PC-9 (cell line): ENCODE data around the gene PICK1. TPM values are rescaled to one million over a fixed set of nuclear protein-coding genes. Genes with fewer than 3 reads are reported as not detected.

Experiments
- BruUV-seq: library from RNA; stranded (reverse); fragments of 400-500 nt; replicated peaks from 2 replicates; lab custom pipeline; 2021; lab: Mats Ljungman, UMichigan
- CTCF ChIA-PET: fragments of 300-600 bp; sonication (Branson Sonifier 250); formaldehyde crosslinking; loops from one replicate; lab custom pipeline; 2022; ENCODE audit warnings: antibody characterized with exemption; lab: Charles Lee
- POLR2A ChIA-PET: fragments of 300-600 bp; sonication (Branson Sonifier 250); formaldehyde crosslinking; loops from one replicate; lab custom pipeline; 2022; ENCODE audit warnings: antibody characterized with exemption; ENCODE audit not compliant: unreplicated experiment; lab: Charles Lee
- DNase-seq, 2 experiments: peaks; one replicate each; pipeline versions ENCODE4 v3.0.0 to v3.0.0-alpha.2; 2015 to 2022; ENCODE audit warnings: mixed read lengths in 1 of 2
- H2AFZ ChIP-seq: fragments of 200-600 bp; sonication (generic); 2 replicates; pipeline ENCODE4 v1.8.1; 2017; ENCODE audit warnings: antibody characterized with exemption
- H3F3A ChIP-seq: fragments of 200-600 bp; sonication (generic); 2 replicates; pipeline ENCODE4 v1.8.1; 2017; ENCODE audit warnings: antibody characterized with exemption, mild to moderate bottlenecking, low read depth; ENCODE audit not compliant: insufficient read depth
- H3K27ac ChIP-seq: fragments of 200-600 bp; sonication (generic); 2 replicates; pipeline ENCODE4 v1.6.1; 2016; ENCODE audit warnings: mixed run types
- H3K27me3 ChIP-seq: fragments of 200-600 bp; sonication (generic); 2 replicates; pipeline ENCODE4 v1.6.1; 2016; ENCODE audit warnings: low read depth, mixed run types; ENCODE audit not compliant: insufficient read depth
- H3K36me3 ChIP-seq: fragments of 200-600 bp; sonication (generic); 2 replicates; pipeline ENCODE4 v1.6.1; 2016; ENCODE audit warnings: low read depth, mixed run types
- H3K4me1 ChIP-seq: fragments of 200-600 bp; sonication (generic); replicated peaks from 2 replicates; pipeline ENCODE4 v1.6.1; 2016; ENCODE audit warnings: mixed run types; ENCODE audit not compliant: insufficient read depth
- H3K4me2 ChIP-seq: fragments of 200-600 bp; sonication (generic); 2 replicates; pipeline ENCODE4 v1.6.1; 2017; ENCODE audit warnings: mixed run types
- H3K4me3 ChIP-seq: fragments of 200-600 bp; sonication (generic); 2 replicates; pipeline ENCODE4 v1.6.1; 2016; ENCODE audit warnings: mixed run types
- H3K79me2 ChIP-seq: fragments of 200-600 bp; sonication (generic); 2 replicates; pipeline ENCODE4 v1.6.1; 2017; ENCODE audit warnings: low read depth, mixed run types
- H3K9me2 ChIP-seq: fragments of 200-600 bp; sonication (generic); 2 replicates; pipeline ENCODE4 v1.8.1; 2017; ENCODE audit warnings: mild to moderate bottlenecking; ENCODE audit not compliant: insufficient read depth
- H3K9me3 ChIP-seq: fragments of 200-600 bp; sonication (generic); 2 replicates; pipeline ENCODE4 v1.8.1; 2016; ENCODE audit warnings: low read depth; ENCODE audit not compliant: insufficient read depth
- H4K20me1 ChIP-seq: fragments of 200-600 bp; sonication (generic); 2 replicates; pipeline ENCODE4 v1.8.1; 2017; ENCODE audit not compliant: insufficient read depth
- EZH2 ChIP-seq: fragments of 200-600 bp; sonication (generic); IDR thresholded peaks from 2 replicates; pipeline ENCODE4 v1.8.0; 2017; ENCODE audit warnings: antibody characterized with exemption, low read depth
- intact Hi-C: fragments of 100-400 bp; cut with micrococcal nuclease; formaldehyde crosslinking; loops from one replicate; pipeline ENCODE4 v1.10.0; 2022; ENCODE audit not compliant: unreplicated experiment
- total RNA-seq: library from RNA; stranded (reverse); gene quantifications from 2 replicates; pipeline ENCODE4 v1.2.3, GENCODE V29; 2021
- TF ChIP-seq, protein P1 (sequence below): fragments of 200-600 bp; sonication (generic); conservative IDR thresholded peaks from 2 replicates; pipeline ENCODE4 v1.6.1; 2017; ENCODE audit warnings: mixed run types, antibody characterized with exemption, mild to moderate bottlenecking, moderate library complexity

PICK1 gene
- total RNA-seq, 1 experiment from 2014 or later: 55.9 TPM

DNA sequence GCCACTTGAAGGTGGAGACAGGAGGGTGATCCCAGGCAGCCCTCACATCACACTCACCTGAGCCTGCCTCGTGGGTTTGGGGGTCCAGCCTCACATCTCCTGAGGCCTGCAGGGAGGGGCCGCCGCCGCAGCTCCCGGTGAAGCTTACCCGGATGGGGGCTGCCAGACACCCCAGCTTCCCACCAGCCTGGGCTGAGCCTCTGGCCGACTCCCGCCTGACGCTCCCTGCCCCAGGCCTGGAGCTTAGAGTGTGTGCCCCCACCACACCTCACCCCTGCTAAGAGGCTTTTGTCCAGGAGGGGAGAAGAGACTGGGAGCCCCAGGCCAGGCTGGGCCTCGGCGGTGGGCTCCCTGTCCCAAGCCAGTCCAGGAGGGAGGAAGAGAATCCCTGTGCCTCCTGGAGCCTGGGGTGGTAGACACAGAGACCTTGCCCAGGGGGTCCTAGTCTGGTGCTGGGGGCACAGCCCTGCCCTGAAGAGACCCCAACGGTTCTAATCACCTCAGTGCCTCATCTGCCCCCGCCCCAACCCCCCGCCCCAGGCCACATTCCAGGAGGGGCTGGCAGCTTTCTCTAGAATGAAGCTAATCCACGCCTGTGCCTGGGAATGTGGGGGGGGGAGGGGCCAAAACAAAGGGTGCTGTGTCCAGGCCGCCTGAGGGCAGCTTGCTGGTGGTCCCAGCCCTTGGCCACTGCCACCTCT lies 26.9 kb downstream of the PICK1 start, which contains the start of gene SLC16A8:
Gene SLC16A8, minus strand, starts transcription at position 254 of the 701 bp plus-strand sequence. CDS start 1,311 bp downstream, outside the sequence.
- no peaks in the 10 kb centered on the region for H3K4me1 ChIP-seq
- intact Hi-C loops: no loop called here
- POLR2A ChIA-PET: no interaction called here

DNA sequence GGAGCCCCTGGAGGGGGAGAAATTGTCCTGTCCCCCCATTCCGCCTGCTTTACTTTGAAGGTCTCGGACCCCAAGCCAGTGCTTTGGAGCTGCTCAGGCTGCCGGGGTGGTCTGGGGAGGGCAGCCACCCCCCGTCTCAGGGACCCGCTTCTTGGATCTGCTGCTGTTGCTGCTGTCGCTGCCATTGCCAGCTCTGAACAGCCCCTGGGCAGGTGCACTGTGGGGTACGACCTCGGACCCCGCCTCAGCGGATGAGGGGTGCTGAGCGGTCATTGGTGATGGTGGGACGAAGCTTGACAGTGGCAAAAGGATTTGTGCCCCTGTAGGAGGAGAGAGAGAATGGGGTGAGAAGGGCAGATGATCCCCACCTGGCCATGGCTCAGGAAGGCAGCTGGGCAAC lies 27.9 kb downstream of the PICK1 start:
- BruUV-seq: no TSS peak
- no peaks in the 10 kb centered on the region for H3K9me3 ChIP-seq
- H3K9me2 ChIP-seq: no peaks in the 10 kb centered on the region
- TF ChIP-seq, protein P1, sequence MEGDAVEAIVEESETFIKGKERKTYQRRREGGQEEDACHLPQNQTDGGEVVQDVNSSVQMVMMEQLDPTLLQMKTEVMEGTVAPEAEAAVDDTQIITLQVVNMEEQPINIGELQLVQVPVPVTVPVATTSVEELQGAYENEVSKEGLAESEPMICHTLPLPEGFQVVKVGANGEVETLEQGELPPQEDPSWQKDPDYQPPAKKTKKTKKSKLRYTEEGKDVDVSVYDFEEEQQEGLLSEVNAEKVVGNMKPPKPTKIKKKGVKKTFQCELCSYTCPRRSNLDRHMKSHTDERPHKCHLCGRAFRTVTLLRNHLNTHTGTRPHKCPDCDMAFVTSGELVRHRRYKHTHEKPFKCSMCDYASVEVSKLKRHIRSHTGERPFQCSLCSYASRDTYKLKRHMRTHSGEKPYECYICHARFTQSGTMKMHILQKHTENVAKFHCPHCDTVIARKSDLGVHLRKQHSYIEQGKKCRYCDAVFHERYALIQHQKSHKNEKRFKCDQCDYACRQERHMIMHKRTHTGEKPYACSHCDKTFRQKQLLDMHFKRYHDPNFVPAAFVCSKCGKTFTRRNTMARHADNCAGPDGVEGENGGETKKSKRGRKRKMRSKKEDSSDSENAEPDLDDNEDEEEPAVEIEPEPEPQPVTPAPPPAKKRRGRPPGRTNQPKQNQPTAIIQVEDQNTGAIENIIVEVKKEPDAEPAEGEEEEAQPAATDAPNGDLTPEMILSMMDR: no peak
- TF ChIP-seq EZH2: no peak
- H3K27ac ChIP-seq: no peak overlapping the region
- H4K20me1 ChIP-seq: no peaks in the 10 kb centered on the region; the same call in 1 of the 2 replicates
- H3K4me3 ChIP-seq: no peak overlapping the region
- no peaks in the 10 kb centered on the region for H3K4me1 ChIP-seq
- intact Hi-C loops: no loop called here
- H3K36me3 ChIP-seq: no peaks in the 10 kb centered on the region
- ChIA-PET POLR2A (no interaction called here), CTCF (interaction anchor here (0.6 kb wide), 1 partner anchor 182 kb away, joined by 7 read pairs; no protein-coding TSS in a partner anchor)
- no peaks in the 10 kb centered on the region for H3K27me3 ChIP-seq
- H3F3A ChIP-seq: peaks cover 22% of the 10 kb centered on the region; the same call in 1 of the 2 replicates
- H2AFZ ChIP-seq: no peak overlapping the region
- DNase-seq: no peak
- H3K4me2 ChIP-seq: no peak overlapping the region
- no peaks in the 10 kb centered on the region for H3K79me2 ChIP-seq

More for the DNA sequence above, 26.9 kb downstream of the PICK1 start, which contains the start of gene SLC16A8:
- Histone ChIP-seq H3K36me3 (no peaks in the 10 kb centered on the region), H3K9me3 (no peaks in the 10 kb centered on the region), H3K27ac (no peak within 1 kb of the TSS), H4K20me1 (no peaks in the 10 kb centered on the region; the same call in 1 of the 2 replicates), H3K9me2 (no peaks in the 10 kb centered on the region), H3K4me3 (no peak within 1 kb of the TSS), H3K79me2 (no peaks in the 10 kb centered on the region), H2AFZ (no peak within 1 kb of the TSS), H3K4me2 (no peak within 1 kb of the TSS), H3F3A (peaks cover 31% of the 10 kb centered on the region; the same call in 1 of the 2 replicates), H3K27me3 (no peaks in the 10 kb centered on the region)
- TF ChIP-seq EZH2: no peak
- TF ChIP-seq, protein P1: no peak
- no TSS peak for BruUV-seq
- no peak for DNase-seq
- CTCF ChIA-PET: interaction anchor here (0.6 kb wide), 1 partner anchor 474 kb away, joined by 4 read pairs; no protein-coding TSS in a partner anchor

DNA sequence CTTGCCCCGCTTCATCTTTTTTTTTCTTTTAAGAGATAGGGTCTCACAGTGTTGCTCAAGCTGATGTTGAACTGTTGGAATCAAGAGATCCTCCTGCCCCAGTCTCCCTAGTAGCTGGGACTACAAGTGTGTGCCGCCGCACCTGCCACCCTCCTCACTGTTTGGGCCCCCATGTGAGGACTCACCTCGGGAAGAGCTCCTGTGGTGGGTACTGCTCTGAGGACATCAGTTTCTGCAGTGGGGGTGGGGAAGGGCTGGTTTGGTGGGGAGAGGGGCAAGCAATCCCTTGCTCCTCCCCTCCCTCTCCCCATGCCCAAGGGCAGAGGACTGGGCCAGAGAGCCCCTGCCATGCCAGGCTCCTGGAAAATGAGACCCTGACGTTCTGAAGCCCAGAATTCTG lies 28.3 kb downstream of the PICK1 start:
- CTCF ChIA-PET: no interaction called here
- Histone ChIP-seq H3K4me1 (no peaks in the 10 kb centered on the region), H2AFZ (no peak overlapping the region), H3K79me2 (no peaks in the 10 kb centered on the region), H3K9me3 (no peaks in the 10 kb centered on the region), H3K36me3 (no peaks in the 10 kb centered on the region), H3K4me2 (no peak overlapping the region), H3K27me3 (no peaks in the 10 kb centered on the region), H3F3A (peaks cover 23% of the 10 kb centered on the region; the same call in 1 of the 2 replicates), H3K9me2 (no peaks in the 10 kb centered on the region), H3K27ac (no peak overlapping the region), H4K20me1 (no peaks in the 10 kb centered on the region; the same call in 1 of the 2 replicates), H3K4me3 (no peak overlapping the region)
- intact Hi-C loops: no loop called here
- POLR2A ChIA-PET: no interaction called here
- no peak for DNase-seq
- no TSS peak for BruUV-seq
- TF ChIP-seq EZH2: no peak
- TF ChIP-seq, protein P1: no peak
